ENCODE measurements around the gene SPEM1. TPM values are rescaled to one million over a fixed set of nuclear protein-coding genes. Genes with fewer than 3 reads are reported as not detected.

The SPEM1 gene
- total and polyA plus RNA-seq, 8 donors = 0.20 TPM; not detected in 7

- TF ChIP-seq POLR2A (IDR thresholded peaks at IDR 0.05) (no peak), POLR2AphosphoS5 (IDR thresholded peaks at IDR 0.05) (no peak), EP300 (IDR thresholded peaks at IDR 0.05) (no peak), CTCF (IDR thresholded peaks at IDR 0.05) (no peak)
- 58 to 70% (median 68%) methylated on average over 15 to 18 of the region's 18 CpGs for WGBS, 5 donors
- intact Hi-C loops (cut with DNase I; ENCODE audit: low total_unique reads) = no loop called here
- peaks cover 0 to 5% (median 0%) of the 10 kb centered on the region in 3 donors for H3K27me3 ChIP-seq
- H3K27ac ChIP-seq = no peak overlapping the region
- peaks cover 0 to 38% (median 17%) of the 10 kb centered on the region in 4 donors for H3K36me3 ChIP-seq
- no peaks in the 10 kb centered on the region for H3K4me1 ChIP-seq
- DNase-seq = no peak
- H3K4me3 ChIP-seq = no peak overlapping the region
- H3K9me3 ChIP-seq = no peaks in the 10 kb centered on the region
These were observed 1.5 kb upstream of the SPEM1 start for GRCh38 chr17:7418472-7419152.

- Histone ChIP-seq H3K4me3 (no peak overlapping the region), H3K36me3 (peaks cover 0 to 23% (median 9%) of the 10 kb centered on the region in 4 donors), H3K9me3 (no peaks in the 10 kb centered on the region), H3K27ac (no peak overlapping the region), H3K4me1 (no peaks in the 10 kb centered on the region), H3K27me3 (peaks cover 0 to 5% (median 0%) of the 10 kb centered on the region in 3 donors)
- intact Hi-C loops (cut with DNase I; ENCODE audit: low total_unique reads) = loop anchor here (10.0 kb wide), 1 partner anchor 56 kb away; no protein-coding TSS in a partner anchor
- no peak for DNase-seq
- TF ChIP-seq POLR2A (IDR thresholded peaks at IDR 0.05) (no peak), POLR2AphosphoS5 (IDR thresholded peaks at IDR 0.05) (no peak), EP300 (IDR thresholded peaks at IDR 0.05) (no peak), CTCF (IDR thresholded peaks at IDR 0.05) (no peak)
- WGBS, 5 donors = 90 to 94% (median 94%) methylated on average over 14 to 16 of the region's 16 CpGs
These were observed 1.1 kb downstream of the SPEM1 start for GRCh38 chr17:7421186-7421585.

- H3K27me3 ChIP-seq = no peaks in the 10 kb centered on the region
- intact Hi-C loops (cut with DNase I; ENCODE audit: low total_unique reads) = loop anchor here (10.0 kb wide), 1 partner anchor 59 kb away; no protein-coding TSS in a partner anchor
- no peak overlapping the region for H3K27ac ChIP-seq
- no peak for TF ChIP-seq CTCF (IDR thresholded peaks at IDR 0.05)
- no peak for TF ChIP-seq EP300 (IDR thresholded peaks at IDR 0.05)
- no peak for TF ChIP-seq POLR2AphosphoS5 (IDR thresholded peaks at IDR 0.05)
- WGBS, 5 donors = 46 to 71% (median 59%) methylated on average over 4 of the region's 4 CpGs
- H3K9me3 ChIP-seq = no peaks in the 10 kb centered on the region
- peak in 1 of 2 donors; percentile 43 for DNase-seq
- H3K36me3 ChIP-seq = no peaks in the 10 kb centered on the region
- H3K4me1 ChIP-seq = no peaks in the 10 kb centered on the region
- no peak overlapping the region for H3K4me3 ChIP-seq
These were observed 3.6 kb downstream of the SPEM1 start for GRCh38 chr17:7423679-7424078.

DNA sequence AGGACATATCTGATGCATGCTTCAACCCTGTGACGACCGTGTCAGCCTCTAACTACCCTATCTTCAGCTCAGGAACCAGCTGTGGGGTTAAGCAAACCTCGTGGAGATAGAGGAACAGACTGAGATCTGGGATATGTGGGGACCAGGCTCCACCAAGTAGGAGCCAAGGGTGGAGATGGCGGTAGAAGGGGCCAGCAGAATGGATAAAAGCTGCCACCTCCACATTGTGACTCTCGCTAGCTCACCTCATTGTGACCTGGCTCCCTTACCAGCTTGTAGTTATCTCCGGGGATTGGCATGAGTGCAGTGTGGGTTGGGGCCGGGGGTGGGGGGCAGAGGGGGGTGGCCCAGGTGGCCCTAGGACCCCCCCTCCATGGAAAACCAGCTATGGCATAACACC, 5.2 kb downstream of the SPEM1 start, which contains the start of gene SPEM2:
Gene SPEM2, plus strand, starts transcription at position 301 of the 400 bp plus-strand sequence. Its CDS starts 73 bp downstream, at position 374.
- no peak within 1 kb of the TSS for H3K4me3 ChIP-seq
- H3K27me3 ChIP-seq = no peaks in the 10 kb centered on the region
- intact Hi-C loops (cut with DNase I; ENCODE audit: low total_unique reads) = loop anchor here (10.0 kb wide), 1 partner anchor 61 kb away; no protein-coding TSS in a partner anchor
- no peaks in the 10 kb centered on the region for H3K9me3 ChIP-seq
- WGBS, 5 donors = 47 to 83% (median 57%) methylated on average over 6 to 7 of the region's 7 CpGs
- H3K27ac ChIP-seq = no peak within 1 kb of the TSS
- no peaks in the 10 kb centered on the region for H3K4me1 ChIP-seq
- no peak for TF ChIP-seq EP300 (IDR thresholded peaks at IDR 0.05)
- no peak for TF ChIP-seq POLR2A (IDR thresholded peaks at IDR 0.05)
- TF ChIP-seq POLR2AphosphoS5 (IDR thresholded peaks at IDR 0.05) = no peak
- TF ChIP-seq CTCF (IDR thresholded peaks at IDR 0.05) = no peak
- DNase-seq = no peak
- no peaks in the 10 kb centered on the region for H3K36me3 ChIP-seq

All from stomach (tissue), 9 donors.